ENCODE results near the gene TMEM222.

Gene TMEM222

GRCh38 chr1:27368869-27369582 lies 47.1 kb downstream of the TMEM222 start:
- no peak overlapping the region for H3K27ac ChIP-seq (ENCODE audit: low read length)

GRCh38 chr1:27372022-27372807 lies 50.3 kb downstream of the TMEM222 start:
- Histone ChIP-seq H3K9me3 (ENCODE audit: control insufficient read depth in 2 of 2, low read length in 2 of 2) (no peaks in the 10 kb centered on the region), H3K27me3 (ENCODE audit: control insufficient read depth in 1 of 2, insufficient read depth in 2 of 2, low read length in 2 of 2) (no peaks in the 10 kb centered on the region), H3K4me3 (ENCODE audit: low read length in 2 of 2) (no peak overlapping the region), H3K4me1 (ENCODE audit: control insufficient read depth, insufficient read depth, low read length) (peaks cover 14% of the 10 kb centered on the region), H3K9ac (ENCODE audit: low read length in 2 of 2) (no peak overlapping the region), H3K36me3 (ENCODE audit: control insufficient read depth in 2 of 2, insufficient read depth in 2 of 2, low read length in 2 of 2) (no peaks in the 10 kb centered on the region), H3K27ac (ENCODE audit: low read length) (no peak overlapping the region)

More at GRCh38 chr1:27368869-27369582, 47.1 kb downstream of the TMEM222 start:
- no peaks in the 10 kb centered on the region for H3K9me3 ChIP-seq (ENCODE audit: control insufficient read depth in 2 of 2, low read length in 2 of 2)
- no peak overlapping the region for H3K4me3 ChIP-seq (ENCODE audit: low read length in 2 of 2)
- no peaks in the 10 kb centered on the region for H3K27me3 ChIP-seq (ENCODE audit: control insufficient read depth in 1 of 2, insufficient read depth in 2 of 2, low read length in 2 of 2)
- H3K9ac ChIP-seq (ENCODE audit: low read length in 2 of 2) = no peak overlapping the region
- peaks cover 27% of the 10 kb centered on the region for H3K4me1 ChIP-seq (ENCODE audit: control insufficient read depth, insufficient read depth, low read length)
- peaks cover 0 to 5% of the 10 kb centered on the region in 2 donors for H3K36me3 ChIP-seq (ENCODE audit: control insufficient read depth in 2 of 2, insufficient read depth in 2 of 2, low read length in 2 of 2)

DNA sequence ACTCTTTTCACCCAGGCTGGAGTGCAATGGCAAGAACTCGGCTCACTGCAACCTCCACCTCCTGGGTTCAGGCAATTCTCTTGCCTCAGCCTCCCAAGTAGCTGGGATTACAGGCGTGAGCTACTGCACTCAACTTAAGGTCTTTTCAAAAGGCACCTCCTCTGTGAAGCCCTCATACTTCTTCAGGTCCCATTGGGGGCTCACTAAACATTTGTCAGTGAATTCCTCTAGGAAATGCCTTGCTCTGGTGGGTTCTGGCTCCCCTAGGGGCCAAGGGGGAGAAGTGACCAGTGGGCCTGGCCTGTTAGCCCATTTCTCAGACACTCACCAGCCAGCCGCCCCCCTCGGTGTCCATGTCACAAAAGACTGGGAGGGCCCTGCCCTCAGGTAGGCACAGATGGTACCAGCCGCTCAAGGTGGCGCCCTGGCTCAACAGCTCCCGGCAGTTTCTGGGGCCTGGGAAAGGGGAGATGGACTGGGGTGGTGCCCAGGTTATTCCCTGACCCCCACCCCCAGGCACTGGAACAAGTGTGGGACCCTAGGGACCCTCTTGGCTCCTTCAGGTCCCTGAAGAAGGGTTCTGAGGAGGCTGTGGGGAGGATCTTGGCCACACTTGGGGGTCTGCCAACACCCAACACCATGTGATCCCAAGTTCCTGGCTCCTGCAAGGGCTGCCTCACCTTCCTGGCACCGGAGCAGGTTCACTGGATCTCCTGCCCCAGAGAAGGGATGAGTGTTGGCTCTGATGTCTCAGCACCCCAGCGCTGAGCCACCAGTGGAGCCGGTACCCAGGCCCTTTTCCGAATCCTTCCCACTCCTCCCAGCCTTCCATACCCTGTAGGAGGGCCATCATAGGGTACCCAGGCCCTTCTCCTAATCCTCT lies 51.1 kb downstream of the TMEM222 start:
- H3K27me3 ChIP-seq (ENCODE audit: control insufficient read depth in 1 of 2, insufficient read depth in 2 of 2, low read length in 2 of 2) = no peaks in the 10 kb centered on the region
- peaks cover 8% of the 10 kb centered on the region for H3K4me1 ChIP-seq (ENCODE audit: control insufficient read depth, insufficient read depth, low read length)
- H3K9ac ChIP-seq (ENCODE audit: low read length in 2 of 2) = no peak overlapping the region
- no peak overlapping the region for H3K27ac ChIP-seq (ENCODE audit: low read length)
- H3K9me3 ChIP-seq (ENCODE audit: control insufficient read depth in 2 of 2, low read length in 2 of 2) = no peaks in the 10 kb centered on the region
- H3K36me3 ChIP-seq (ENCODE audit: control insufficient read depth in 2 of 2, insufficient read depth in 2 of 2, low read length in 2 of 2) = no peaks in the 10 kb centered on the region
- no peak overlapping the region for H3K4me3 ChIP-seq (ENCODE audit: low read length in 2 of 2)

DNA sequence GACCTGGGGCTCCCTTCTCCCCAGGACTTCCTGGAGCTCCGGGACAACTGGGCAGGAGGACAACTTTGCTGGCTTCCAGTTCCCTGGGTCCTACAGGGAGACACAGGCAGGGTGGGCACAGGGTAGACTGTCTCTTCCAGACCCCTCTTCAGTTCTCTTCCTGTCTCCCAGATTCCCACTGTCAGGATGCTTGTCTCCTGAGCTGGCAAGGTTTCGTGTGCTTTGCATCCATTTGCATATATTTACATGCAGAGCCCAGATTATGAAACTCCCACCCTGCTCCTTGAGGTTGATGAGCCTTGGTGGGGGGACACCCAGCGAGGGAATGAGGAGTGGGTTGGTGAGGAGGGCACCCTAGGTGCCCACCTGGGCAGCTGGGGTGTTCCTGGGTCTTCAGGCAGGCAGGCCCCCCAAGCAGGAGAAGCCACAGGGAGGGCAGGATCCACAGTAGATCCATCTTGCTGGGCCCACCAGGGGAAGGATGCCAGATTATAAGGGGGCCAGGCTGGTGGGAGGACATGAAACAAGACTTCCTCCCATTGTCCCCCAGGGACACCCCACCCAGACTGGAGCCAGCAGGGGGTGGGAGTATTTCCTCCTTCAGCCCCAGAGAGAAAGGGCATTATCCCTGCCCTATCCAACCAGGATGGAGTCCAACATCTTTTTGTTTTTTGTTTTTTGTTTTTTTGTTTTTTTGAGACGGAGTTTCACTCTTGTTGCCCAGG lies 52.6 kb downstream of the TMEM222 start, which contains the start of gene FCN3:
Gene FCN3 (minus strand): TSS at position 463 of the 725 bp plus-strand sequence. CDS start 6 bp downstream, at position 457.
- Histone ChIP-seq H3K27ac (ENCODE audit: low read length) (no peak within 1 kb of the TSS), H3K4me3 (ENCODE audit: low read length in 2 of 2) (no peak within 1 kb of the TSS)

DNA sequence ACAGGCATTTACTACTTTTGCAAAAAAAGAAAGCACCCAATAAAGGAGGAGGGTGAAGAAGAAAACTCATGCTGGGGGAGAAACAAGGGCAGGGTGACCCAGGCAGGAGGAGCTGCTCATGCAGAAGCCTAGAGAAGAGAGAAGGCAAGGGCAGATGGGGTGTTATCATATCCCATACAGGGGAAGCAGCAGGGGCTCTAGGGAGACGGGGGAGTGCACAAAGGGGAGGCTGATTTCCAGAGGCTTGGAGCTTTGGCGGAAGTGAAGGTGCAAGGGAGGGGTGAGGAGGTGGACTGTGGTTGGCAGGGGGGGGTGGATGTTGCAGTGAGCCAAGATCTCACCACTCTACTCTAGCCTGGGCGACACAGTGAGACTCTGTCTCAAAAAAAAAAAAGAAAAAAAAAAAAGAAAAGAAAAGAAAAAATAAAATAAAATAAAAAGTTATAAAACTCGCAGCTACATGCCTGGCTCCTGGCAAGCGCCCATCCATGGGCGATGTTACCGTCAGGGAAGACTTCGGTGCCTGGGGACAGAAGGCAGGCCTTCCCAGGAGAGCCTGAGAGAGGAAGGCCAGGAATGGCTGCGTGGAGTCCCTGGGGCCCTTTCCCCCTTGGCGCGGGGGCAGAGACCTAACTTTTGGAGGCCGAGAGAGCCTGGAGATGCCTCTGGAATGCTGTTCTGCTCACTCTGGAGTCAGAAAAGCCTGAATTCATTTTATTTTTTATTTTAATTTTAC lies 56.0 kb downstream of the TMEM222 start:
- Histone ChIP-seq H3K27me3 (ENCODE audit: control insufficient read depth in 1 of 2, insufficient read depth in 2 of 2, low read length in 2 of 2) (peaks cover 0 to 2% of the 10 kb centered on the region in 2 donors), H3K27ac (ENCODE audit: low read length) (no peak overlapping the region), H3K36me3 (ENCODE audit: control insufficient read depth in 2 of 2, insufficient read depth in 2 of 2, low read length in 2 of 2) (no peaks in the 10 kb centered on the region), H3K4me1 (ENCODE audit: control insufficient read depth, insufficient read depth, low read length) (peaks cover 2% of the 10 kb centered on the region), H3K9ac (ENCODE audit: low read length in 2 of 2) (no peak overlapping the region), H3K9me3 (ENCODE audit: control insufficient read depth in 2 of 2, low read length in 2 of 2) (no peaks in the 10 kb centered on the region), H3K4me3 (ENCODE audit: low read length in 2 of 2) (no peak overlapping the region)

More for the DNA sequence above, 52.6 kb downstream of the TMEM222 start, which contains the start of gene FCN3:
- Histone ChIP-seq H3K4me1 (ENCODE audit: control insufficient read depth, insufficient read depth, low read length) (peaks cover 3% of the 10 kb centered on the region), H3K9me3 (ENCODE audit: control insufficient read depth in 2 of 2, low read length in 2 of 2) (no peaks in the 10 kb centered on the region), H3K36me3 (ENCODE audit: control insufficient read depth in 2 of 2, insufficient read depth in 2 of 2, low read length in 2 of 2) (no peaks in the 10 kb centered on the region), H3K27me3 (ENCODE audit: control insufficient read depth in 1 of 2, insufficient read depth in 2 of 2, low read length in 2 of 2) (no peaks in the 10 kb centered on the region), H3K9ac (ENCODE audit: low read length in 2 of 2) (no peak within 1 kb of the TSS)

- Histone ChIP-seq H3K27me3 (ENCODE audit: control insufficient read depth in 1 of 2, insufficient read depth in 2 of 2, low read length in 2 of 2) (peaks cover 0 to 3% of the 10 kb centered on the region in 2 donors), H3K9me3 (ENCODE audit: control insufficient read depth in 2 of 2, low read length in 2 of 2) (no peaks in the 10 kb centered on the region), H3K36me3 (ENCODE audit: control insufficient read depth in 2 of 2, insufficient read depth in 2 of 2, low read length in 2 of 2) (no peaks in the 10 kb centered on the region), H3K9ac (ENCODE audit: low read length in 2 of 2) (no peak overlapping the region), H3K27ac (ENCODE audit: low read length) (no peak overlapping the region), H3K4me1 (ENCODE audit: control insufficient read depth, insufficient read depth, low read length) (peaks cover 2% of the 10 kb centered on the region), H3K4me3 (ENCODE audit: low read length in 2 of 2) (no peak overlapping the region)
Observed at GRCh38 chr1:27379564-27380122, 57.7 kb downstream of the TMEM222 start.

DNA sequence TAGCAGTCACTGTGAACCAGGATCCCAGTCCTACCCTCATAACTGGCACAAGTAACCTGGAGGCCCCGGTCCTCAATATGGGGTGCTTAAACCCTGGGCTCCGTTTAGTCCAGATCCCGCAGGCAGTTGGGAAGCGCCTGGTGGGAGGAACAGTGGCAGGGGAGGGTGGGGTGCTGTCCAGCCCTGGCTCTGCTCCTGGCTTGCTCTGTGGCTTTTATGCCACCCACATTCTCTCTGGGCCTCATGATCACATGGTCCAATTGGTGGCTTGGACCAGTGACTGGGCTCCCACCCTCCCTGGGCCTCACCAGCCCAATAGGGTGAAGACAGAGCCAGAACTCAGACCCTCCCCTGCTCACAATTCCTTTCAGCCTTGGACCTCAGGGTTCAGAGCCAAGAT lies 58.3 kb downstream of the TMEM222 start:
- no peaks in the 10 kb centered on the region for H3K9me3 ChIP-seq (ENCODE audit: control insufficient read depth in 2 of 2, low read length in 2 of 2)
- peaks cover under 1% of the 10 kb centered on the region for H3K4me1 ChIP-seq (ENCODE audit: control insufficient read depth, insufficient read depth, low read length)
- H3K27ac ChIP-seq (ENCODE audit: low read length) = no peak overlapping the region
- H3K27me3 ChIP-seq (ENCODE audit: control insufficient read depth in 1 of 2, insufficient read depth in 2 of 2, low read length in 2 of 2) = peaks cover 0 to 3% of the 10 kb centered on the region in 2 donors
- no peak overlapping the region for H3K4me3 ChIP-seq (ENCODE audit: low read length in 2 of 2)
- H3K9ac ChIP-seq (ENCODE audit: low read length in 2 of 2) = no peak overlapping the region
- H3K36me3 ChIP-seq (ENCODE audit: control insufficient read depth in 2 of 2, insufficient read depth in 2 of 2, low read length in 2 of 2) = no peaks in the 10 kb centered on the region

DNA sequence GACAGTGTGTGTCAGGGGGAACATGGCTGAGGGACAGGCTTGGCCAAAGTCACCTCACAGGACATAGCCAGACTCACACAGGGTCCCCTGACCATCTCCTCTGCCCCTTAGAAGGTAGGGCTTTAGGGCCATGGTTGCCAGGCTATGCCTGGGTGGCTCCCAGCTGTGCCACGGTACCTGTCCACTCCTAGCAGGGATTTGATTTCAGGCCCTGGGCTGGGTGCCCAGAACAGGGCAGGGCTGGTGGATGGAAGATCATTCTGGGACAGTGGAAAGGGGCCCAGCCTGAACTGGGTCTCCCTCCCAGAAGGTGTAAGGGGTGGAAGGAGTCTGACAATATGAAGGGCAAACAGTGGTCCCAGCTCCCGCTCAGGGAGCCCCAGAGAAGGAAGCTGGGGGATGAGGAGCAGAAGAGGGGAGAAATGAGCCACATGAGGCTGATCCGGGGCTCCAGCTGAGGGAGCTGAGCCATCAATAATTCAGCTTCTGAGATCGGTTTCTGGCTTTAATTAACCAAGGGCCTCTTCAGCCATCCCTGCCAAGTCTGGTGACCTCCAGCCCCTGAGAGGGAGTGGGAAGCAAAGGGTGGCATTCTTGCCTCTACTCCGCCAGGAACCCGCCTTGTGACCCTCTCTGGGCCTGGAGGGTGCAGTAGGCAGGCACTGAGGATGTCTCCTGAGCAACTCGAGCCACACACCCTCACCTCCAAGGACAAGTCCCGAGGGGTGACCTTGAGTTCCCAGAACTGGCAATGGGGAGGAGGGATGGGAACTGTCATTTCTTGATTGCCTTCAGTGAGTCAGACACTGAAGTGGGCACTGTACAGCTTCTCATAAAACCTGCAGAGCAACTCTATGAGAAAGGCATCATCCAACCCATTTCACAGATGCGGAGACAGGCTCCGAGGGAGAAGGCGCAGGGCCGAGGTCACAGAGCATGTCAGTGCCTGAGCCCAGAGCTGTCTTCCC lies 59.1 kb downstream of the TMEM222 start:
- Histone ChIP-seq H3K36me3 (ENCODE audit: control insufficient read depth in 2 of 2, insufficient read depth in 2 of 2, low read length in 2 of 2) (no peaks in the 10 kb centered on the region), H3K9ac (ENCODE audit: low read length in 2 of 2) (no peak overlapping the region), H3K27ac (ENCODE audit: low read length) (no peak overlapping the region), H3K4me1 (ENCODE audit: control insufficient read depth, insufficient read depth, low read length) (no peaks in the 10 kb centered on the region), H3K9me3 (ENCODE audit: control insufficient read depth in 2 of 2, low read length in 2 of 2) (no peaks in the 10 kb centered on the region), H3K4me3 (ENCODE audit: low read length in 2 of 2) (no peak overlapping the region), H3K27me3 (ENCODE audit: control insufficient read depth in 1 of 2, insufficient read depth in 2 of 2, low read length in 2 of 2) (peaks cover 0 to 3% of the 10 kb centered on the region in 2 donors)

Measured in stomach smooth muscle (tissue), 2 donors.